Stimulated activated CD4-positive, alpha-beta T cell treated with anti-CD3 and anti-CD28 coated beads, TNF-alpha, amount 100 ng/mL, for 48 hours (primary cell): ENCODE results near the gene CCSER1.
A peak's percentile ranks its signal among the peaks of the same experiment; 100 is the strongest.

Experiments used
- DNase-seq, 3 donors: peaks; one replicate each; pipeline ENCODE4 v3.0.0-alpha.2; 2020; ENCODE audit warnings: low read depth in 3 of 3

The CCSER1 gene

DNA sequence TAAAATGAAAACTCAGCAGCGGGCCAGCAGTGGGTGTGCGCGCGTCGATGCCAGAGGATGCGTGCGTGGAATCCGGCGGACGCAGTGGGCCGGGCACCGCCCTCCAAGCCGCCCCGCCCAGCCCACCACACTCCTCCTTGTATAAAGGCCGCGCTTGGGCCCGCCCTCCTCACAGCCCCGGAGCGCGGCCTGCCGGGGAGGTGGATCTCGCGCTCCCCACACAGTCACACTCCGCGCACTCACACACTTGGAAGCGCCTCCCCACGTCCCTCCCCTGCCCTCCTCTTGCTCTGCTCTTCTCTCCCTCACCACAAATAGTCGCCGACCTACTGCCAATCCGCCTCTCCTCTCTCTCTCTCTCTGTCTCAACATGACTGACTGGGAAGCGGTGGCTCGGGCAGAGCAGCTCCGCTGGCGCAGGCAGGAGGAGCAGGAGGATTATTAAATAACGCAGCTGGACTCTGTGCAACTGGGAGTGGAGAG is at the start of gene CCSER1:
Gene CCSER1 (plus strand): TSS at position 172 of the 483 bp plus-strand sequence.
- peak in 1 of 3 donors; percentile 17 for DNase-seq

DNA sequence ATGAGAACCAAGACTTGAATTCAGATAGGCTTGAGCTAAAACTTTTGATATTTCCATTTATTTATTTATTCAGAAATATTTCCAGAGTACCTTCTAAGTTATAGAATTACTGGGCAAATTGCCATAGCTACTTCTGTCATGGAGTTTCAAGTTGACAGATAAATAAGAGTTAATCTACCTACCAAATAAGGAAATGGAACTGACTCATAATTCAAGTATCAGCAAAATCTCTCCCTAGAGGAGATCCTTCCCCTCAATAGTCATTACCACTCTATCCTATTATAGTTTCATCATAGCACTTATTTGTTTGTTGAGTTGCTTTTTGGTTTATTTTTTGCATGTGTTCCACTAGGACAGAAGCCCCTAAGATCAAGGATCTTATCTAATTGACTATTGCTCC is 48.8 kb upstream of the CCSER1 start:
- DNase-seq = no peak

DNA sequence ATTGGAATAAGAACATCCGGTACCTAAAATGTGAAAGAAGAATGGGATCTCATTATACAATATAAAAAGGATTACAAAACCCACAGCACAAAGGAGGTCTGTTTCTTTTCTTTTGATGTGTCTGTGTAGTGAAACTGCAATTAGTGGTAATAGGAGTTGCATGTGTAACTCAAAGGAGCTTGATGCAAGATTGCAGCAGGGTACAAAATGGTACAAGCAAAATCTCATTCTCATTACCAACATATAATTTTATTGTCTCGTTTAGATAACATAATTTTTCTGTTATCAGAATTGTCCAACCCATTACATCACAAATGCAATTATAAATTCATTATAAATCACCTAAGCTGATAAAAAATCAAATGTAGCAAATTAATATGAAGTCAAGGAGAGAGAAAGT is 47.1 kb upstream of the CCSER1 start:
- no peak for DNase-seq

- DNase-seq = no peak
Observed at GRCh38 chr4:90081432-90082144, 45.6 kb upstream of the CCSER1 start.

GRCh38 chr4:90082449-90082848 is 44.7 kb upstream of the CCSER1 start:
- no peak for DNase-seq

DNA sequence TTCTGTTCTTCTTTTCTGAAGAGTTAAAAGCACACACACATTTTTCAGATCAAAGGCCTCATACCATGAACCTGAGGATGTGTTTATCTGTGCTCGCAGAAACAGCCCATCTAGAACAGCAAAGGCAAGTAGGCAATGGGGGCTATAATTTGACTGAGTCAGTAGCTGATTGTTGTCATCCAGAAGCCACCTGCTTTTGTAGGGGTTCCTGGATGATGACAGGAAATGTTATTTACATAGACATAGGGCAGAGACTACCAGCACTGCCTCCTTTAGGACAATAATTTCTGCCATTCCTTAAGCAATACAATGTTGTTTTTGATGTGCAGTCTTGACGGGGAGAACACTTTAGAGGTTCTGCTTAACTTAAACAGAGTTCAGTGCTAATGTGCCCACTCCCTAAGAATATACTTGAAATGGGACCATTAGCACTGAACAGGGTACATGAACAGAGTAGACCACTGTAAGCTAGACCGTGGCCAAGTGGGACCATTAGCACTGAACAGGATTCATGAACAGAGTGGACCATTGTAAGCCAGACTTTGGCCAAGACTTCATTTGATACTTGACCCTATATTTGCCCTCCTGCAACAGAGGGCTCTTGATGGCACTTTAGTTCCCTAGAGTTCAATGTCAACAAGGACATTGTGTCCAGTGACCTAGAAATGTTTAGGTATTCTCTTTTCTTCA is 42.8 kb upstream of the CCSER1 start:
- DNase-seq = no peak

GRCh38 chr4:90084967-90085295 is 42.3 kb upstream of the CCSER1 start:
- no peak for DNase-seq

- DNase-seq = no peak
Observed at GRCh38 chr4:90093526-90093925, 33.7 kb upstream of the CCSER1 start.

DNA sequence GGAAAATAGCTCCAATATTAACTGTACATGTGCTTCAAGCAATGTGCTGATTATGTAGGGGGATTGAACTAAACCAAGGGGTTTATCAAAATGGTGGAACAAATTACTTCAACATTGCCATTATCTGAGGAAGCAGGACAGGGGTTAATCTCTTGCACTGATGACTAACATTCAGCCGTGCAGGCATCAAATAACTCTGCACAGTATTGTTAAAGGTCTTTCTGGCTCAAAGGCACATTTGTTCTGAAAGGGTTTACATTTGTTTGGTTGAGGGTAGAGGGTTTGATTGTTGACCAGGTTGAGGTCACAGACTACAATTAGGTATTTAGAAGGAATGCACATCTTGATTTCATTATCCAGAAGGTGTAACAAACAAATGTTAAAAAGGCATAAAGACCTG is 32.2 kb upstream of the CCSER1 start:
- no peak for DNase-seq

- DNase-seq = no peak
Observed at GRCh38 chr4:90099812-90100211, 27.4 kb upstream of the CCSER1 start.

DNA sequence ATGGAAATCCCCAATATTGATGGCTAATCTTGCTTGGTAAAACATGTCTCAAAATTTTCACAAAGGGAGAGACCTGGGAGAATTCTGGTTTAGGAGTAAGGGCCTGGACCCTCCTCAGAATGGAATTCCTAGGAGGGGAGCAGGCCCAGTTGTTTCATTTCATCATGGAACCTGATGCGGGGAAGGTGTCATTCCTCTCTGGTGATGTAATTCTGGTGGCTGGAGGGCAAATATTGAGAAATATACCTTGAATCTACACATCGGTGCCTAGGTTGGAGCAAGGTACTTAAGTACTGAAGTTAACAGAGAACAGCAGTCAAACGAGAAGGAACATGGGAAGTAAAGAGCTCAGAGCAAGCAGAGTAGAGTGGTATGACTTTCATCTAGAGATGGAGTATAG is 23.2 kb upstream of the CCSER1 start:
- DNase-seq = no peak

DNA sequence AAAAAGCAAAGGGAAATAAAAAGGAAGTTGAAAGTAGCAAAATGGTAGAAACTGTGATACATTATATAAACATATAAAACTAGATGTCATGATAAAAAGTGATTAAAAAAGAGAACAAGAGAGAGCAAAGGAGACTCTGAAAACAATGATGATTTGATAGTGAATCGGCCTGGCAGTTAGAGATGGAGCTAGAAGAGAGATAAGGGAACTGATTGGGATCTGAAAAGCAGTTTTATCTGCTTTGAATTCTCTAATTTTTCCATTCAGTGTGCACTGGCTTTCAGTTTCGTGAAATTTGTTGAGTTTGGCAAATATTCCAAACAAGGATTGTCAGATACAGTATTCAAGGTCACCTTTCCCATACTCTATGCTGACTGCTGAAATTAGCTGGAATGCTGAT is 21.9 kb upstream of the CCSER1 start:
- no peak for DNase-seq

GRCh38 chr4:90112715-90113114 is 14.5 kb upstream of the CCSER1 start:
- DNase-seq = no peak

DNA sequence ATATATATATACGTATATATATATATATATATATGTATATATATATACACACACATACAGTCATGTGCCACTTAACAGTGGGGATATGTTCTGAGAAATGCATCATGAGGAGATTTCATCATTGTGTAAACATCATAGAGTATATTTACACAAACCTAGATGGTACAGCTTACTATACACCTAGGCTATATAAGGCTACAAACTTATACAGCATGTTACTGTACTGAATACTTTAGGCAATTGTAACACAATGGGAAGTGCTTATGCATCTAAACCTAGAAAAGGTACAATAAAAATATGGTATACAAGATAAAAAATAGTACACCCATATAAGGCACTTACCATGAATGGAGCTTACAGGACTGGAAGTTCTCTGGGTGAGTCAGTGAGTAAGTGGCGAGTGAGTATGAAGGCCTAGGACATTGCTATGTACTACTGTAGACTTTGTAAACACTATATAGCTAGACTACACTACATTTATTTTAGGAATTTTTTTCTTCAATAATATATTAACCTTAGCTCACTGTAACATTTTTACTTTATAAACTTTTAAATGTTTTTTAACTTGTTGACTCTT is 13.2 kb upstream of the CCSER1 start:
- no peak for DNase-seq

DNA sequence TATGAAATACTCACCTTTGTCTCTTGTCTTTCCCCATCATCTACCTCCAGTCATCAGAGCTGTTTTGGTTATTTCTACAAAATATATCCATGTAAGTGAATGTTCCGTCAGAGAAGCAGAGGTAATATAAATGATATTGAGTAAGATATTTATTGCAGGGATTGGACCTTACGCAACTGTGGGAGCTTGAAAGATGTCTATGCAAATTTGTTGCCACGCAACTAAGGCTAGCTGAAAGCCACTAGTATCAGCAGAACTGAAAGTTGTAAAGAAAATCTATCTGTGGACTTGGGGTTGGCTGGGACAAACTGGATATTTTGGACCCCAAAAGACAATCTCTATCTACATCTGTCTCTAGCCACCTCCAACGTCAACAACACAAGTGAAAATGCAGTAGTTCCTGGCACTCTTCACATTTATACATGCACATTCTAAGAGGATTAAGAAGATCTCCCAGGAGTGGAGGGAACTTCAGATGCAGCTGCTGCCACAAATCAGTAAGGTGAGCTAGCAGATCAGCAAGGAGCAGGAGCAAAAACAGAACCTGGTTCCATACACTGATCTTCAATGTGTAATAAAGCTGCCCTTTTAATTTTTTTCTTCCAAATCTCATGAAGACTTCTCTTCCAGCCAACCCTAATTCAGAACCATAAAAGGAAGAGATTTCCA is 8.5 kb upstream of the CCSER1 start:
- no peak for DNase-seq

DNA sequence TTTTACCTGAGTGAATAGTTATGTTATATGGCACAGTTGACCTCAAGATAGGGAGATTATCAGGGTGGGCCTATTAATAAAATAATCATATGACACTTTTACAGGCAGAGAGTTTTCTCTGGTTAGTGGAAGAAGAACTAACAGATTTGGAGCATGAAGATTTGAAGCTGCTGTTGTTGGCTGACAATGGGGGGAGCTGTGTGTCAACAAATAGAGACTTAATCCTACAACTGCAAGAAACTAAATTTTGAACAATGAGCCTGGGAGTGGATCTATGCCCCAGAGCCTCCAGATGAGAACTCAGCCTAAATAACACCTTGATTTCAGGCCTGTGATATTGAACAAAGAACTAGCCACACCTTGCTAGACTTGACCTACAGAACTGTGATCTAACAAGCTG is 7.2 kb upstream of the CCSER1 start:
- no peak for DNase-seq

- no peak for DNase-seq
Observed at GRCh38 chr4:90120815-90121214, 6.4 kb upstream of the CCSER1 start.

DNA sequence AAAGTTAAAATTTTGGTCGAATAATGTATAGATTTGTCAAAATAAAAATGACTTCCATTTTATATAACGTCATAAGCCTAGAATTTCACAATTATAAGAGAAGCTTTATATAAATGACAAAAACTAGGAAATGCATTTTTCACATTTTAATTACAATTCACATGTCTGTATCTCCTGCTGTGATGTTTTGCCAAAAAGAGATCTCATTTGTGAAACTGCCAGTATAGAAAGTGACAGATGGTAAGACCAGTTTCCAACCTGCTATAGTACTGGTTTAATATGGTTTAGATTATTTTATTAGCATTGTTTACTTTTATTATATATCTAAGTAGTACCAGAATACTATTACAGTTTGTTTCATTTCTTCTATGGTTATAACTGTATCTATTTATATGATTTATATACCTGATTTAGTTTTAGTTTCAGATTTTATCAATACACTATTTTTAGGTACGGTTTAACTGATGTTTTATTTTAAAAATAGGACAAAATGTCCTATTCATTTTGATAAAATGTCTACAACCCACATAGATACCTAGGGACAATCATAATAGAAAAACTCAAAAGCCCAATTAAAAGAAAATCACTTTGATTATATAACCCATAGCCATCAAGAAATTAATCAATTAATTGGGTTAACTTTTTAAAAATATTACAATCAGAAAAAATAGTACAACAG is 5.4 kb upstream of the CCSER1 start:
- DNase-seq = no peak

DNA sequence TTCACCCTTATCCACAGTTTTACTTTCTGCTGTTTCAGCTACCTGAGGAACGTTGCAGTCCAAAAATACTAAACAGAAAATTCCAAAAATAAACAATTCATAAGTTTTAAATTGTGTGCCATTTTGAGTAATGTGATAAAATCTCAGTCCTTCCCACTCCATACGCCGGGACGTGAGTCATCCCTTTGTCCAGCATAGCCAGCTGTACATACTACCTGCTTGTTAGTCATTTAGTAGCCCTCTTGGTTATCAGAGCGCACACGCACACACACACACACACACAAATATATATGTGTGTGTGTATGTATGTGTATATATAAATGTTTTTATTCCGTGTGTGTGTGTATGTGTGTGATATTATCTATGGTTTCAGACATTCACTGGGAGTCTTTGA is 4.8 kb upstream of the CCSER1 start:
- DNase-seq = no peak

DNA sequence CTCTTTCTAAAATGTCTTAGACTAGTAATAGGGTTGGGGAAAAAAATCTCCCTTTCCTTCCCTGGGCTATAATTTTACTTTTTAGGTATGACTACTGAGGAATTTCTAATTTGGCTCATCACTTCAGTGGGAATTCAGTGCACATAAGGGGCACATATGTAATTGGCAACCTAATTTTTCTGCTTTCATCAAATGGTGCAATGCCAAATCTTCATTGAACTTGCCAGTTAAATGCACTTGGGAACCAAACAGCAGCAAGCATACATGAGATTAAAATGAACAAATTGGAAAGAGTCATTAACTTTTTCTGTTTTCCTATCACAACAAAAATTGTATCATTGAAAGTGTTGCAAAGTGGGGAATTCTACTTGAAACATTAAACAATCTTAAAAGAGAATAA is 2.9 kb upstream of the CCSER1 start:
- no peak for DNase-seq

- no peak for DNase-seq
Observed at GRCh38 chr4:90126805-90127204, 389 bp upstream of the CCSER1 start.

- DNase-seq = no peak
Observed at GRCh38 chr4:90127706-90128345, 632 bp downstream of the CCSER1 start.
